VCaP (cell line): ENCODE data around the gene PEX6.
A peak's percentile ranks its signal among the peaks of the same experiment; 100 is the strongest.

ENCODE experiments used
- H3K27ac ChIP-seq: fragments of 450-650 bp; 2 replicates; pipeline ENCODE4 v1.5.1; 2017
- TF ChIP-seq, protein P1 (sequence below): fragments of 450-650 bp; conservative IDR thresholded peaks from 2 replicates; pipeline ENCODE4 v1.5.1; 2017; ENCODE audit warnings: mild to moderate bottlenecking, moderate library complexity

PEX6 gene

DNA sequence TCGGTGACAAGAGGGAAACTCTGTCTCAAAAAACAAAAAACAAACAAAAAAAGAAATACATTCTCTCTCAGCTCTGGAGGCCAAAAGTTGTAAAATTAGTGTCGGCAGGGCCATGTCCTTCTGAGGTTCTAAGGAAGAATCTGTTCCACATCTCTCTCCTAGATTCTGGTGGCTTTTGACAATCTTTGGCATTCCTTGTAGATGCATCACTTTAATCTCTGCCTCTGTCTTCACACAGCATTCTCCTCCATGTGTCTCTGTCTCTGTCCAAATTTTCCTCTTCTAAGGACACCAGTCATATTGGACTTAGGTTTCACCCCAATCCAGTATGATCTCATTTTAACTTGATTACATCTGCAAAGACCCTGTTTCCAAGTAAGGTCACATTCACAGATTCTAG is 14.5 kb upstream of the PEX6 start:
- H3K27ac ChIP-seq: no peak overlapping the region
- TF ChIP-seq, protein P1, sequence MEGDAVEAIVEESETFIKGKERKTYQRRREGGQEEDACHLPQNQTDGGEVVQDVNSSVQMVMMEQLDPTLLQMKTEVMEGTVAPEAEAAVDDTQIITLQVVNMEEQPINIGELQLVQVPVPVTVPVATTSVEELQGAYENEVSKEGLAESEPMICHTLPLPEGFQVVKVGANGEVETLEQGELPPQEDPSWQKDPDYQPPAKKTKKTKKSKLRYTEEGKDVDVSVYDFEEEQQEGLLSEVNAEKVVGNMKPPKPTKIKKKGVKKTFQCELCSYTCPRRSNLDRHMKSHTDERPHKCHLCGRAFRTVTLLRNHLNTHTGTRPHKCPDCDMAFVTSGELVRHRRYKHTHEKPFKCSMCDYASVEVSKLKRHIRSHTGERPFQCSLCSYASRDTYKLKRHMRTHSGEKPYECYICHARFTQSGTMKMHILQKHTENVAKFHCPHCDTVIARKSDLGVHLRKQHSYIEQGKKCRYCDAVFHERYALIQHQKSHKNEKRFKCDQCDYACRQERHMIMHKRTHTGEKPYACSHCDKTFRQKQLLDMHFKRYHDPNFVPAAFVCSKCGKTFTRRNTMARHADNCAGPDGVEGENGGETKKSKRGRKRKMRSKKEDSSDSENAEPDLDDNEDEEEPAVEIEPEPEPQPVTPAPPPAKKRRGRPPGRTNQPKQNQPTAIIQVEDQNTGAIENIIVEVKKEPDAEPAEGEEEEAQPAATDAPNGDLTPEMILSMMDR: no peak

- no peak overlapping the region for H3K27ac ChIP-seq
- TF ChIP-seq, protein P1: no peak
These were observed 10.9 kb upstream of the PEX6 start for GRCh38 chr6:42989923-42990322.

DNA sequence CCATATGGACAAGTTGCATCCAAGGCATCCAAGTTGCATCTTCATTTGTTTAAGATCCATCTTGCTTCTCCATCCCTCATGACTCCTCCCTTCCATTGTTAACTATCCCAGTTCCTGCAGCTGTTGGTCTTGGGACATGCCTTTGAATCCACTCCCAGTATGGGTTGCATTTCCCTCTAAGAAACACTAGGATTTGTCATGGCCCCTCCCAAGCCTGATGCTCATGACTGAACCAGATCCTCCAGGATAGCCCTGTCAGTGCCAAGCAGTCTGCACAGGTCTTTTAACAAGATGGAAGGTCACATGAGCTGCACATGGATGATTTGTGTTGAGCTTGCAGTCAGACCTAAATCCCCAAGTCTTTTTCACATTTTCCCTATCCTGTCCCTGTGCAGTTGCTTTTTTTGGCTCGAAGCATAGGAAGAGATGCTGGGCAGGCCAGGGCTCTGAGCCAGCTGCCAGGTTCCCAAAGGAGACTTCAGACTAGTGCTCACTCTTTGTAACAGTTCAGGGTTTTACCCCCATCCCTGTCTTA is 9.6 kb upstream of the PEX6 start:
- TF ChIP-seq, protein P1: no peak
- H3K27ac ChIP-seq: no peak overlapping the region

GRCh38 chr6:42987533-42988451 is 8.8 kb upstream of the PEX6 start:
- TF ChIP-seq, protein P1: no peak

DNA sequence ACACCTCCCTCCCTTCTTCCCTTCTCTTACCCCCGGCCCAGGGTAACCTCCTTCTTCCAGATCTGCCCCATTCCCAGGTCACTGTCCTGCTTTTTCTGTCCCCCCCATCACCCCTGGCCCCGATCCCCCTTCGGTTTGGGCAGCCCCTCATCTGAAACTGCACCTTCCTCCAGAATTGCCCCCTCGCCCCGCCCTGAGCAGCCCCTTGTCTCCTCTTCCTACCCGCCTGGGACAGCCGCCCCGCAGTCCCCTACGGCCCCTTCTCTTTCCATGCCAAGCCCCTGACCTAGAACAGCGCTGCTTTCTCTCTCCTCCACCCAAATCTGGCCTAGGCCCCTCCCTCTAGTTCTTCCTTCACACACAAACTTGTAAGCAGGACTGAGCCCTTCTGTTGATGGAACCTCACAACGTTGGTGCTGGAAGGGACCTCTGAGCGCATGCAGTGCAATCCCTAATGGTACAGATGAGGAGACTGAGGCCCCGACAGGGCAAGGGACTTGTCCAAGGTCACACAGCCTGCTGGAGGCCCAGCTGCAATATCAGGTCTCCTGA is 6.0 kb upstream of the PEX6 start:
- TF ChIP-seq, protein P1: no peak
- peak overlapping the region; percentile 84 for H3K27ac ChIP-seq

More at GRCh38 chr6:42987533-42988451, 8.8 kb upstream of the PEX6 start:
- H3K27ac ChIP-seq: no peak overlapping the region

- peak within 1 kb of the TSS; percentile 84 for H3K27ac ChIP-seq
- TF ChIP-seq, protein P1: no peak
These were observed 5.3 kb upstream of the PEX6 start, which contains the start of gene PPP2R5D for GRCh38 chr6:42984001-42984923. Gene PPP2R5D, plus strand, starts transcription at chr6:42984570. Its CDS starts 108 bp downstream, at chr6:42984678.
